ENCODE measurements around the gene ACSL5. TPM values are rescaled to one million over a fixed set of nuclear protein-coding genes. Genes with fewer than 3 reads are reported as not detected.

Gene ACSL5
- total and polyA plus RNA-seq, 2 of the 8 experiments (the other 6 are each of a cell fraction or from before 2014, with no cell fraction given) = not detected

DNA sequence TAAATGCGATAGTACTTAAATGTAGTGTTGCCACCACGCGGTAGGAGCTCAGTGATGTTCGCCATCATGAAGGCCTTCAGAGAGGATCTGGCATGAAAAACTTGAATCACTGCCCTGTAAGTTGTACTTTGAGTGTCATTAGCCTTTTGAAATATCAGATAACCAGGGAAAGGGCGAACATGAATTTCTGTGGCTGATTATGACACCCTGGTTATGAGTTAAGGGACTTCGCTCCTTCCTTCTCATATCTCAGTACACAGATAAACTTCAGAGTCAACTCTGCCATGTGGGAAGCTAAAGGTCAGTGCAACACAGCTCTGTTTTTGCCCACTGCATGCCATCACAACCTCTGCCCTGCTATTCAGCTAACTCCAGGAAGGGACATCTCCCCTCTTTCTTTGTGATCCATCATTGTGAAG is 8.9 kb upstream of the ACSL5 start:
- Histone ChIP-seq H4K5ac (ENCODE audit: insufficient read length, low read depth, low read length) (no peak overlapping the region), H4K8ac (ENCODE audit: extremely low read depth, insufficient read depth, low read length) (no peak overlapping the region), H3K56ac (replicated peaks; ENCODE audit: insufficient read length, low read depth, low read length) (no peak overlapping the region), H4K91ac (replicated peaks; ENCODE audit: insufficient read length, low read length) (no peak overlapping the region), H3K4me2 (ENCODE audit: insufficient read depth in 1 of 2, low read depth in 2 of 2, low read length in 2 of 2) (no peak overlapping the region), H2AK5ac (ENCODE audit: low read depth, low read length) (no peak overlapping the region), H3K27me3 (replicated peaks in 1 of 4; ENCODE audit: control insufficient read depth in 3 of 4, extremely low read depth in 1 of 4, insufficient read depth in 3 of 4, low read length in 3 of 4) (peaks cover 0 to 1% (median 0%) of the 10 kb centered on the region in 4 experiments; a peak in 3 of 7 replicates), H3K23me2 (ENCODE audit: low read depth, low read length) (no peaks in the 10 kb centered on the region), H3K79me2 (ENCODE audit: control insufficient read depth in 1 of 2, insufficient read depth in 2 of 2, low read length in 2 of 2) (no peaks in the 10 kb centered on the region), H3K4me3 (ENCODE audit: extremely low read depth in 1 of 4, insufficient read depth in 2 of 4, low read depth in 3 of 4, low read length in 4 of 4) (no peak overlapping the region), H3K18ac (ENCODE audit: extremely low read depth, low read length) (no peak overlapping the region), H4K20me1 (replicated peaks in 1 of 2; ENCODE audit: control insufficient read depth in 1 of 2, insufficient read depth in 2 of 2, low read length in 2 of 2) (no peaks in the 10 kb centered on the region), H3K36me3 (ENCODE audit: control insufficient read depth in 2 of 4, insufficient read depth in 4 of 4, low read length in 3 of 4) (no peaks in the 10 kb centered on the region), H3K14ac (ENCODE audit: insufficient read length) (no peak overlapping the region), H2BK120ac (replicated peaks; ENCODE audit: low read depth, low read length) (no peak overlapping the region), H3K79me1 (ENCODE audit: low read depth, low read length) (no peaks in the 10 kb centered on the region), H3K23ac (ENCODE audit: insufficient read length) (no peak overlapping the region), H2AFZ (ENCODE audit: low read length) (no peak overlapping the region), H3K4ac (replicated peaks; ENCODE audit: insufficient read length, low read depth, low read length) (no peak overlapping the region), H2BK12ac (ENCODE audit: low read depth, low read length) (no peak overlapping the region), H3K4me1 (replicated peaks in 1 of 4; ENCODE audit: control insufficient read depth in 3 of 4, insufficient read depth in 4 of 4, low read length in 3 of 4) (no peaks in the 10 kb centered on the region), H3K9me3 (ENCODE audit: insufficient read depth in 2 of 2, low read depth in 1 of 2, low read length in 1 of 2) (peaks cover 0 to 5% of the 10 kb centered on the region in 2 experiments; a peak in 1 of 4 replicates), H2BK20ac (ENCODE audit: low read length) (no peak overlapping the region), H3K9ac (replicated peaks in 1 of 4; ENCODE audit: extremely low read depth in 1 of 4, low read depth in 3 of 4, low read length in 3 of 4) (no peak overlapping the region), H2BK15ac (ENCODE audit: low read length) (no peak overlapping the region), H2BK5ac (ENCODE audit: low read depth, low read length) (no peak overlapping the region), H3K27ac (ENCODE audit: low read depth, low read length) (no peak overlapping the region)
- DNase-seq (ENCODE audit: low read depth in 1 of 2, low spot score in 2 of 2) (no peak), FAIRE-seq (no peak)
- ChIA-PET CTCF (ENCODE audit: partially characterized antibody) (interaction anchor here (0.6 to 3.1 kb wide), 7 partner anchors 14 to 107 kb away, joined by 3 to 8 read pairs (median 5); no protein-coding TSS in a partner anchor), POLR2A (ENCODE audit: partially characterized antibody) (no interaction called here)
- WGBS, 2 experiments (ENCODE audit: extremely low coverage in 1 of 2, insufficient coverage in 1 of 2, insufficient read length in 1 of 2, insufficient replicate concordance in 2 of 2, low coverage in 1 of 2, low lambda C conversion rate in 2 of 2, missing lambda C conversion rate in 1 of 2) = 95% methylated on average over 6 of the region's 6 CpGs; no CpG with 5 or more reads in 1 of the 2 experiments
- TF ChIP-seq RNF2 (IDR thresholded peaks at IDR 0.05; ENCODE audit: borderline replicate concordance, low read depth, low read length, missing control alignments, poor library complexity, severe bottlenecking) (no peak), FOSL1 (IDR thresholded peaks at IDR 0.05; ENCODE audit: insufficient read depth, low read depth, low read length) (no peak), BACH1 (IDR thresholded peaks at IDR 0.05; ENCODE audit: low read length) (no peak), TAF7 (optimal IDR thresholded peaks at IDR 0.05; ENCODE audit: borderline replicate concordance, low read depth, low read length) (no peak), POLR2A (IDR thresholded peaks at IDR 0.05; ENCODE audit: control extremely low read depth in 1 of 2, low read depth in 2 of 2, low read length in 2 of 2) (no peak), SP4 (IDR thresholded peaks at IDR 0.05; ENCODE audit: low read length) (no peak), BRCA1 (IDR thresholded peaks at IDR 0.05; ENCODE audit: low read depth, low read length) (no peak), SUZ12 (IDR thresholded peaks at IDR 0.05; ENCODE audit: low read length) (no peak), SIX5 (IDR thresholded peaks at IDR 0.05; ENCODE audit: low read depth, low read length) (no peak), GTF2F1 (IDR thresholded peaks at IDR 0.05; ENCODE audit: borderline replicate concordance, low read depth, low read length) (no peak), YY1 (IDR thresholded peaks at IDR 0.05; ENCODE audit: low read depth, low read length) (no peak)
- TF ChIP-seq, protein P1, sequence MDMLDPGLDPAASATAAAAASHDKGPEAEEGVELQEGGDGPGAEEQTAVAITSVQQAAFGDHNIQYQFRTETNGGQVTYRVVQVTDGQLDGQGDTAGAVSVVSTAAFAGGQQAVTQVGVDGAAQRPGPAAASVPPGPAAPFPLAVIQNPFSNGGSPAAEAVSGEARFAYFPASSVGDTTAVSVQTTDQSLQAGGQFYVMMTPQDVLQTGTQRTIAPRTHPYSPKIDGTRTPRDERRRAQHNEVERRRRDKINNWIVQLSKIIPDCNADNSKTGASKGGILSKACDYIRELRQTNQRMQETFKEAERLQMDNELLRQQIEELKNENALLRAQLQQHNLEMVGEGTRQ (IDR thresholded peaks at IDR 0.05; ENCODE audit: low read length) = no peak
- TF ChIP-seq, protein P2, sequence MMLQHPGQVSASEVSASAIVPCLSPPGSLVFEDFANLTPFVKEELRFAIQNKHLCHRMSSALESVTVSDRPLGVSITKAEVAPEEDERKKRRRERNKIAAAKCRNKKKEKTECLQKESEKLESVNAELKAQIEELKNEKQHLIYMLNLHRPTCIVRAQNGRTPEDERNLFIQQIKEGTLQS (IDR thresholded peaks at IDR 0.05; ENCODE audit: insufficient read depth, low read depth, low read length) = no peak
